ENCODE data around the gene MMRN2.

GRCh38 chr10:86965986-86966654 lies 8.7 kb upstream of the MMRN2 start:
- no peak for TF ChIP-seq CTCF (IDR thresholded peaks at IDR 0.05)
- no peak for TF ChIP-seq FOXJ3 (CRISPR knock-in tag; IDR thresholded peaks at IDR 0.05)
